ENCODE data around the gene CLN3. TPM values are rescaled to one million over a fixed set of nuclear protein-coding genes. Genes with fewer than 3 reads are reported as not detected.
A peak's percentile ranks its signal among the peaks of the same experiment; 100 is the strongest.
"Not testable (repeated sequence)": the region's sequence is repeated elsewhere in the genome, so short reads cannot be mapped to it uniquely, and the experiment has no call there.

CLN3 gene
- total RNA-seq, 1 donor from 2014 or later = 10.2 TPM

DNA sequence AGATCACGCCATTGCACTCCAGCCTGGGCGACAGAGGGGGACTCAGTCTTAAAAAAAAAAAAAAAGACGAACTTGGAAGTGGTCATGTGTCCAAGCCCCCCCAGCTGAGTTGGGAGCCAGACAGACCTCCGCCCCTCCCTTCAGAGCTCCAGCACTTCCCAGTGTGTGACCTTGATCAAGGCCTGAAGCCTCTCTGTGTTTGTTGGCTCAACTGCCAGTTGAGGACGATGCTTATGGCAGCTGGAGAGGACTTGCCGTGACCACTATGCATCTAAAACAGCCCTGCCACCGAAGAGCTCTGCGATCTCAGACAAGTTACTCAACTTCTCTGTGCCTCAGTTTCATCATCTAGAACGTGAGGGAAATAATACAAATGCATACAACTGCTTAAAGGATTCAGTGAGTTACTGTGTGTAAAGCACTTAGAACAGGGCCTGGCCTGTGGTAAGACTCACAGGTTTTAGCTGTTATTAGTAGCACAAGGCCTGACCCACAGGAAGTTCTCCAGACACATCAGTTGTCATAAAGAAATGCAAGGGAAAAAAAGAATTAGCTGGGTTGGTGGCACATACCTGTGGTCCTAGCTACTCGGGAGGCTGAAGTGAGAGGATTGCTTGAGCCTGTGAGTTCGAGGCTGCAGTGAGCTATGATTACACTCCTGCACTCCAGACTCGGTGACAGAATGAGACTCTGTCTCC, 21.8 kb upstream of the CLN3 start:
- no peak for ATAC-seq

DNA sequence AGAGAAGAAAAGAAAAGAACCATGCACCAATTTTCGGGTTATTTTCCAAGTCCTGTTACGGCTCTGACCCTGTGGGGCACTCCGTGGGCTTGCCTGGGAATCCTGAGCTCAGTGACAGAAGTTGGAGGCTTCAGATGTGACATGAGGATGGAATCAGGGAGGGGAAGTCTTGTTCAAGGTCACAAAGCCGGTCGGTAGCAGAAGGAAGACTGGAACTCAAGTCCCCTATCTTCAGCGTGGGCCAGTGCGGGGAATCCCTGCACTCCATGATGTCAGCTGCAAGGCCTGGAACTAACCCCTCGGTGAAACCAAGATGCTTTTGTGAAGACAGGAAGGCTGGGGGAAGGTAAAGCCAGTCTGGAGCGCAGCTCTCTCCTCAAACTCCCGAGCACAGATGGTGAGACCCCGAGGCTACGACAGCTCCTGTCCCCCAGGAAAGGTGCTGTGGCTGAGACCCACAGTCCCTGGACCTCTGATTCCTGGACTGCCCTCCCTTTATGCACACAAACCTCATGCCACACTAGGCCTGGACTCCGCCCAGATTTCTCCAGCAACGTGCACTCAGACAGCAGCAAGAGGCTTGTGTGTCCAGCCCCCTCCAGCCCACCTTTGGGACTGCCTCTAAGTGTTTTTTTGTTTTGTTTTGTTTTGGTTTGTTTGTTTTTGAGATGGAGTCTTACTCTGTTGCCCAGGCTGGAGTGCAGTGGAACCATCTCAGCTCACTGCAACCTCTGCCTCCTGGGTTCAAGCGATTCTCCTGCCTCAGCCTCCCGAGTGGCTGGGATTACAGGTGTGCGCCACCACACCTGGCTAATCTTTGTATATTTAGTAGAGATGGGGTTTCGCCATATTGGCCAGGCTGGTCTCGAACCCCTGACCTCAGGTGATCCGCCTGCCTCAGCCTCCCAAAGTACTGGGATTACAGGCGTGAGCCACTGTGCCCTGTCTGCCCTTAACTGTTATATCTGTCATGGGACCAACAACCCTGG, 20.2 kb upstream of the CLN3 start:
- ATAC-seq = no peak

DNA sequence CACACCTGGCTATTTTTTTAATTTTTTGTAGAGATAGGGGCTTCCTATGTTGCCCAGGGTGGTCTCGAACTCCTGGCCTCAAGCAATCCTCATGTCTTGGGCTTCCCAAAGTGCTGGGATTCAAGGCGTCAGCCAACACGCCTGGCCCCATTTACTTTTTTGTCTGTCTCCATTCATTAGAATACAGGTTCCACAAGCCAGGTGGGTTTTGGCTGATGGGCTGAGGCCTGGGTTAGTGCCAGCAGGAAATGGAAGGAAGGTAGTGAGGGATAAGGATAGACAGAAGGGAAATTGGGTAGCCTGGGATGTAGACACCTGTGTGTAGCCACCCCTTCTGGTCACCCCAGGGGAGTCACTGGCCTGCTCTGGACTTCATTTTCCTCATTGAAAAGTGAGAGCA, 19.2 kb upstream of the CLN3 start:
- peak; percentile 45 for ATAC-seq

DNA sequence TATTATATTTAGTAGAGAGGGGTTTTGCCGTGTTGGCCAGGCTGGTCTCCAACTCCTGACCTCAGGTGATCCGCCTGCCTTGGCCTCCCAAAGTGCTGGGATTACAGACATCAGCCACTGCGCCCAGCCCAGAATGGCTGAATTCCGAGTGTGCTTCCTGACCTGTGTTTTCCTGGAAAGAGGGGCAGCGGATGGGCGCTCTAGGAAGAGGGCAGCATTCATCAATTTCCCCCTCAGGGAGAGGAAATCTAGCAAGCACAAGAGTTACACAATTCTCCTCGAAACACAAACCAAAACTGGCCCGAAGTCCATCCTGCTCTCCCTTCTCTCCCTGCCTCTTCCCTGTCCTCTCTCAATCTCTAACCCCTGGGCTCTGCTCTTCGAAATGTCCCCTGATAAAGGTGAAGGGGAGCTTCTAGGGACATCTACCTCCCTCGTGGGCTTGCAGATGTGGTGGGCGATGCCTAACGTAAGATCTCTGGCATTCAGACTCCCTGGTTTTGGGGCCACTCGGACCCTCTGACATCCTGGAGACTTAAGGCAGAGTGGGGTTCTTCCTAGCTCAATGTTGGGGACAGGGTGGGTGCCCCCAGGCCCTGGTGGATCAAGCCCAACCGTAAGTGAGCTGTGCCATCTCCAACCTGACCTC, 13.7 kb upstream of the CLN3 start:
- ATAC-seq = no peak

DNA sequence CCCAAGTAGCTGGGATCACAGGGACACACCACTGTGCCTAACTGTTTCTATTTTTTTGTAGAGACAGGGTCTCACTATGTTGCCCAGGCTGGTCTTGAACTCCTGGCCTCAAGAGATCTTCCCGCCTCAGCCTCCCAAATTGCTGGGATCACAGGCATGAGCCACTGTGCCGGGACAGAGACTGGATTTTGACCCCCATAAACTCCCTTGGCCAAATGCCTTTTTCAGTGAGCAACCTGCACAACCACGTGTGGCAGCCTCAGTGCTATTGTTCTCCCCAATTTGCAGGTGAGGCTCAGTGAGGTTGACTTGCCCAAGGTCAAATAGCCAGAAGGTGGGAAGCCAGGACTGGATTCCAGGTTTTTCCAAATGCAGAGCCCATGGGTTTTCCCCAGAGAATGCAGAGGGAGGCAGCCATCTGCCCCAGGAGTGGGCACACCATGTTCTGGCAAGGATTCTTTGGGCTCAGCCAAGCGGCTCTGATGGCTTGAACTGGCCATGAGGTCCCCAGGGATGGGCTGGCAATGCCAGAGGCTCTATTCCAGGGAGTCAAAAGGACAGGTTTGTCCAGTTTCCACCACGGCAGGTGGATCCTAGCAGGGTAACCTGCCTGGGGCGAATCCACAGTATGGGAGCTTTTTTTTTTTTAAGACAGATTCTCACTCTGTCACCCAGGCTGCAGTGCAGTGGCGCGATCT, 13.0 kb upstream of the CLN3 start:
- peak; percentile 59 for ATAC-seq

DNA sequence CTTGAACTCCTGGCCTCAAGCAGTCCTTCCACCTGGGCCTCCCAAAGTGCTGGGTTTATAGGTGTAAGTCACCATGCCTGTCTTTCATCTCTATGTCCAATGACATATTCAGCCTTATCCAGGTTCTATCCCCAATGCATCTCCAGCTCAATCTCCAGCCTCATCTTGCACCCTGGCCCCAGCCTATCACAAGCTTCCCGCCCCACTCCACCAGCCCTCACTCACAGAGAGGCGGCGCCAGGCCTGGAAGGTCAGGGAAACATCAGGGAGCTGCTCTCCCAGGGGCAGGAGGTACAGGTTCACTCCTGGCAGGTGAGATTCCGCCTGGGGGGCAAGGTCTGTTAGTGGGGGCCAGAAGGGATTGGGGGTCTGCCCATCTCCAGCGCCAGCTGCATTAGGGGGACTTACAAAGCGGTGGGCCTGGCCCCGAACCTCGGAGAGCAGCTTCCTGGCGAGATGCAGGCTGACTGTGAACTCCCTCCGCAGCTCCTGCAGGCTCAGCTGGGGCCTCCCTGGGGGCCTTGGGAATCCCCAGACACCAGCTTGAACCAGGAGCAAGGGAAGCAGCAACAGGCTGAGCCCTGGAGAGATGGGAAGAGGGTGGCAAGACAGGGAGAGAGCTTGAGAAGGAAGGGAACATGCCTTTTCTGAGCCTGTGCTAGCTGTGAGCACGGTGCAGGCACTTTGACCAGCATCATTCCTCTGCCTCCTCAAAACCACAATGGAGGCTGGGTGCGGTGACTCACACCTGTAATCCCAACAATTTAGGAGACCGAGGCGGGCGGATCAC, 11.8 kb upstream of the CLN3 start:
- no peak for ATAC-seq

DNA sequence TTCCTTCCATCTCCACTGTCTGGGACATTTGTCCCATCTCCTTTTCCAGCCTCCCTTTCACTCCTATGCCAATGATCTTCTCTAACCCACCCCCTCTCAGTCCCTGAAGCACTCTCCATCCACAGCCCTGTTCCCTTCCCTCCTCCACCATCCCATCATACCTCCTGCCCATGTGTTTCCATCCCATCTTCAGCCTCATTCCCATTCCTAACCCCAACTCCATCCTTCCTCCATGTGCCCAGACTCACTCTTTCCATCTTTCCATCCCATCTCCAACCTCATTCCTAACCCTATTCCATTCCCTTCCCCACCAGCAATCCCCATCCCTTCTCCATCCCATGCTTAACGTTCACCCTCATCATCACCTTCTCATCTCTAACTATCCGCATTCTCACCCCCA, 10.4 kb upstream of the CLN3 start:
- ATAC-seq = no peak

DNA sequence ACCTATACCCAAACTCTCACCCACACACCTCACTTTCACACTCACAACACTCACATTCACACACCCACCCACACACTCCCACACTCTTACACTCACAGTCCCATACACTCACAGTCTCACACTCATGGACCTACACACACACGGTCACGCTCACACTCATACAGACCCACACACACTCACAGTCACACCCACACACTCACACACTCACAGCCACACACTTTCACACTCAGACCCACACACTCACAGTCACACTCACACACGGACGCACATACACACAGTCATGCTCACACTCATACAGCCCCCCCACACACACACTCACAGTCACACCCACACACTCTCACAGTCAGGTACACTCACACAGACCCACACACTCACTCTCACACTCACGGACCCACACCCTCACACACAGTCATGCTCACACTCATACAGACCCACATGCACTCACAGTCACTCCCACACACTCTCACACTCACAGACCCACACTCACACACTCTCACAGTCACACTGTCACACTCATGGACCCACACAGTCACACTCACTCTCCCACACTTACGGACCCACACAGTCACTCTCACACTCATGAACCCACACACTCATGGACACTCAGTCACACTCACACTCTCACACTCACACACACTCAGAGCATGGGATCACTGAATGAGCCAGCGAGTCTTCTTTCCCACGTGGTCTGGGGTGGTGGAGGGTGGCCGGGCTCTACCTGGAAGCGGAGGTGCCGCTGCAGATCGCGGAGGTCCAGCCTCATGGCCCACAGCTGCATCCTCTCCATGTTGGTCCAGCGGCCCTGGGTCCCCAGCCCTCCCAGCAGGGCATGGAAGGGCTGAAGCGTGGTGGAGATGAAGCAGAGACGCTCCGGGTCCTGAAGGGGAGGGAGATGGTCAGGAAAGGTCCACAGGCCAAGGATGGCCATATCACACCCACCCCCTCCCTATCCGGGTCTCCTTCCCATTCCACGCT, 9.7 kb upstream of the CLN3 start:
- no peak for ATAC-seq

DNA sequence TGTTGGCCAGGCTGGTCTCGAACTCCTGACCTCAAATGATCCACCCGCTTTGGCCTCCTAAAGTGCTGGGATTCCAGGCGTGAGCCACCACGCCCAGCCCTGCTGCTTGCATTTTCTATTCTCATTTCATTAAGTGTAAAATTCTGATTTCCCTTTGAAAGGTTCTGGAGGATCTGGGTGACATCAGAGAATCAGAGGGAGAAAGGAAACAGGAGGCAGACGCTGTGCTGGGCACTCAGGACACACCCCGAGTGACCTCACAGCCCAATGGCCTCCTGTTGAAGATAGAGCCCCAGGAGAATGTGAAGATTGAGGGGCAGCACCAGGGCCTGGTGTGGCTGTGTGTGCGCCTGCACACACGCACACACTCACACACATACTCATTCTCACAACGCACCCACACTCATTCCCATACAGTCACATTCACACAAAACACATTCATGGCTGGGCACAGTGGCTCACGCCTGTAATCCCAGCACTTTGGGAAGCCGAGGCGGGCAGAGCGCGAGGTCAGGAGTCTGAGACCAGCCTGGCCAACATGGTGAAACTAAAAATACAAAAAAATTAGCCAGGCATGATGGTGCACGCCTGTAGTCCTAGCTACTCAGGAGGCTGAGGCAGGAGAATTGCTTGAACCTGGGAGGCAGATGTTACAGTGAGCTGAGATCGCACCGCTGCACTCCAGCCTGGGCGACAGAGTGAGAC, 8.8 kb upstream of the CLN3 start:
- not testable (repeated sequence) for ATAC-seq

DNA sequence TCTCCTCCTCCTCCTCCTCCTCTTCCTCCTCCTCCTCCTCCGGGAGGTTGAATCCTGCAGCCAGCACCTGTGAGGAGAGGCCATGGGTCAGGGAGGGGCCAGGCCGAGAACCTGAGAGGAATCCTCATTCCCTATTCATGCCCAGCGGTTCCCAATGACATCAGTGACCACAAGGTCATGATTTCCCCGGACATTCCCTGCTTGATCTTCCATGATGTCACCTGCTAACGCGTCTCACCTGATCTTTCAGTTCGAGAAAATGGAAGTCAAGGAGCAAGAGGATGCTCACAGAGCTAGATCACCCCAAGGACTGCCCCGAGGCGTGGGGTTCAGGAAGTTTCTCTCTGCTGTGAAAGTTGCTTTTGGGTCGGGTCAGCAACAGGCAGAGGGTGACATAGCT, 8.0 kb upstream of the CLN3 start:
- no peak for ATAC-seq

DNA sequence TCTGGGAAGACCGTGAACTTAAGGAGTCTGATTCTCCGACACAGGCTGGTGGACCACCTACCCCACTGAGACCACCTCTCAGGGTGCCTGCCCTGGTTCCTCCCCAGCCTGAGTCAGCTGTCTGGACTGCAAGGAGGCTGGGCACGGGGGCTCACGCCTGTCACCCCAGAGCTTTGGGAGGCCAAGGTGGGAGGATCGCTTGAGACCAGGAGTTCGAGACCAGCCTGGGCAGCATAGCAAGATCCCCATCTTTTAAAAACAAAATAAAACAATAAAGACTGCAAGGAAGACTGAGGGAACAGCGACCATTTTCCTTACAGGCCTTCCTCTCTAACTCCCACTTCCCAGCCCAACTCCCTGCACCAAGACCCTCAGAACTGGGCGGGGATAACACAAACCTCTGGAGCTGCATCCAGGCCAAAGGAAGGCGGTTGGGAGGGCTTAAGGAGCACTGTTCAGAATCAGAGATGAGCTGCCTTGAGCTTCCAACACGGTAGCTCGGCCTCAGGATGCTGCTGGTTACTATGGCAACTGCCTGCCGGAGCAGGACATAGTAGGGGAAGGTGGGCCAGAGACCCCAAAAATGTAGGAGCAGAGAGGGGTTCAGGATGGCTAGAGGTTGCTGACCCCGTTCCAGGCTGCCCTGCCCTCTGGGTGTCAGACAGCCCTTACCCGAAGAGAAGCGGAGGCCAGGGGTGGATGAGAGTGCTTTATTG, 7.0 kb upstream of the CLN3 start:
- ATAC-seq = no peak

DNA sequence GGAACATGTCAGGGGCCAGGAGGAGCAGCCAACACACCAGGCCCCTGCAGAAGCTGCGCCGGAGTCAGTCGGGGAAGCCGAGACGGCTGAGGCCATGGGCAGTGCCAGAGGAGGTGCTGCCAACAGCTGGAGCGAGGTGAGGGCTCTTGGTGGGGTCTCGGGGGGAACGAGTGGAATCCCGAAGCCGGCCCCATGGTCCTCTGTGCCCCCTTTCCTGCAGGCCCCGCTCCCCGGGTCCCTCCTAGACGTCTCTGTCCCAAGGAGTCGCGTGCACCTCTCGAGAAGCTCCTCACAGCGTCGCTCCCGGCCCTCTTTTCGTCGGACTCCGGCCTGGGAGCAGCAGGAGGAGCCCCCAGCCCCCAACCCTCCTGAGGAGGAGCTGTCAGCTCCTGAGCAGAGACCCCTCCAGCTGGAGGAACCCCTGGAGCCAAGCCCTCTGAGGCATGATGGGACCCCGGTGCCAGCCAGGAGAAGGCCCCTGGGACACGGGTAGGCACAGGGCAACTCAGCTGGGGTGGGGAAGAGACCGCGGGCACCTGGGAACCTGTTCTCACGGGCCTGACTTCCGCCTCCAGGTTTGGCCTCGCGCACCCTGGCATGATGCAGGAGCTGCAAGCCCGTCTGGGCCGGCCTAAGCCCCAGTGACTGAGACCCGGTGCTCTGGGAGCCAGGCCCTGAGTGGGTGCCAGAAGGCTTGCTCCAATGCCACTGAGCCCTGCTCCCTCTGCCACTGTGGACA, 6.2 kb upstream of the CLN3 start:
- ATAC-seq = peak; percentile 30

DNA sequence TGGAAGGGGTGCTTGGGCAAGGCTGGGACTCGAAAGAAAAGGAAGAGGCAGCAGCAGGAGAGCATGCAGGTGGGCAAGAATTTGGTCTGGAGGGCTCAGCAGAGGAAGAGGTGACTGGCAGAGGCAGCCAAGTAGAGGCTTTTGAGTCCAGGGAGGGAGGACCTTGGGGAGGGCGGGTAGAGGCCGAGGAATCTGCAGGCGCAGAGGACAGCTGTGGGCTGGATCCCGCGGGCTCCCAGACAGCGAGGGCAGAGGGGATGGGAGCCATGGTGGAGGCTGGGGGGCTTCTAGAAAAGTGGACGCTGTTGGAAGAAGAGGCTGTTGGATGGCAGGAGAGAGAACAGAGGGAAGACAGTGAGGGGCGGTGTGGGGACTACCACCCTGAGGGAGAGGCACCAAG, 5.5 kb upstream of the CLN3 start:
- no peak for ATAC-seq

DNA sequence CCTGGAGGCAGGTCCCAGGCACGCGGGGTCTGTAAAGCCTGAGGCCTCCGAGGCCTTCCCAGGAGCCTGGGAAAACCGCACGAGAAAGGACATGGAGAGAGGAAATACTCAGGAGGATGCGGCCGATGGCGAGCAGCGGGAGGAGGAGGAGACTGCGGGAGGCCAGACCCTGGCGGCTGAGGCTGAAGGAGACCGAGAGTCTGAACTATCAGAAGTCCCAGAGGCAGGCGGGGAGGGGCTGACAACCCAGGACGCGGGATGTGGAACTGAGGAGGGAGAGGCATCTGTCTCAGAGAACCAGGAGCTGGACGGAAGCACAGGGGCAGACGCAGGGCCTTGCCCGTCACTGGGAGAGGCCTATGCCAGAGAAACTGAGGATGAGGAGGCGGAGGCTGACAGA, 5.0 kb upstream of the CLN3 start:
- ATAC-seq = no peak

DNA sequence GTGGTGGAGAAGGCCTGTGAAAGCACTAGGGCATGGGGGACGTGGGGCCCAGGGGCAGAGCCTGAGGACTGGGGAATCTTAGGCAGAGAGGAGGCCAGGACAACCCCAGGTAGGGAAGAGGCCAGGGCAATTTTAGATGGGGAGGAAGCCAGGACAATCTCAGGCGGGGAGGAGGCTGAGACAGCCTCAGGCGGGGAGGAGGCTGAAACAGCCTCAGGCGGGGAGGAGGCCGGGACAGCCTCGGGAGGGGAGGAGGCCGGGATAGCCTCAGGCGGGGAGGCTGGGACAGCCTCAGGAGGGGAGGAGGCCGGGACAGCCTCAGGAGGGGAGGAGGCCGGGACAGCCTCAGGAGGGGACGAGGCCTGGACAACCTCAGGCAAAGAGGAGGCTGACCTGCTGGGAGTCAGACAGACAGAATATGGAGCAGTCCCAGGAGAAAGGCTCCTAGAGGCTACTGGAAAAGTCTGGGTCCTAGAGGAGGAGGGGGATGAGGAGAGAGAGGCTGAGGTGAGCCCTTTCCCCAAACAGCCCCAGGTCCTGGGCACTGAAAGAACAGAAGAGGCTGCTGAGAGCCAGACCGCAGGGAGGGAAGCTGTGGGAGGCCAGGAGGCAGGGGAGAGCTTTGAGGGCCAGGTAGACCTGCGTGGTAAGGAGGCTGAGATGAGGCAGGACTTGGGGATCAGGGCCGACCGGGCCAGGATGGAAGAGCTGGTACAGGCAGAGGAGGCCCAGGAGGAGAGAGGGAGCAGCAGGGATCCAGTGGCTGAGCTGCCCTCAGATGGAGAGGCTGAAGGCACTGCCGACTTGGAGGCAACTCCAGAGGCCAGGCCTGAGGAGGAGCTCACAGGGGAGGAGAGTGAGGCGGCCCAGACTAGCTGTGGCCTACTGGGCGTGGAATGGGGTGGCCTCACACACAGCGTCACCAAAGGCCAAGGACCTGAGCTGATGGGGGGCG, 4.2 kb upstream of the CLN3 start:
- no peak for ATAC-seq

DNA sequence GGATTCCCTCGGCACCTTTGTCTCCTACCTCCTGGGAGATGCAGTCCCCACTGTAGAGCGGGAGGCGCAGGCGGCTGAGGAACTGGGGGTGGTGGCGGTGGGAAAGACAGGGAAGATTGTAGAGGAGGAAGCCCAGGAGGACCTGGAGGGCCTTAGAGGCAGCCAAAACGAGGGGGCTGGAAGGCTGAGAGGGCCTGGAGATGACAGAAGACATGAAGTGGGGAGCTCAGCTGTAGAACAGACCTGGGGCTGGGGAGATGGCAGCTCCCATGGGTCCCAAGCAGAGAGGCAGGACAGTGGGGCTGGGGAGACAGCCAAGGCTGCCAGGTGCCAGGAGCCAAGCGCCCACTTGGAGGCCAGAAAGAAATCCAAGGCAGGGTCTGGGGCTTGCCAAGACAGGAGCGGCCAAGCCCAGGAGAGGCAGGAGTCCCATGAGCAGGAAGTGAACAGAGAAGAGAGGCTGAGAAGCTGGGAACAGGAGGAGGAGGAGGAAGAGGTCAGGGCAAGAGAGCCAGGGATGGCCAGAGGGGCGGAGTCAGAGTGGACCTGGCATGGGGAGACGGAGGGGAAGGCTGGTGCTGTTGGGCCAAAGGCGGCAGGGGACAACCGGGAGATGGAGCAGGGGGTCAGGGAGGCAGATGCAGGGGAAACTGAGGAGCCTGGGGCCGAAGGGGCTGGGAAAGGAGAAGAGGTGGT, 3.4 kb upstream of the CLN3 start:
- no peak for ATAC-seq
